Measurements from ENCODE around the gene ELF5.

Gene ELF5

DNA sequence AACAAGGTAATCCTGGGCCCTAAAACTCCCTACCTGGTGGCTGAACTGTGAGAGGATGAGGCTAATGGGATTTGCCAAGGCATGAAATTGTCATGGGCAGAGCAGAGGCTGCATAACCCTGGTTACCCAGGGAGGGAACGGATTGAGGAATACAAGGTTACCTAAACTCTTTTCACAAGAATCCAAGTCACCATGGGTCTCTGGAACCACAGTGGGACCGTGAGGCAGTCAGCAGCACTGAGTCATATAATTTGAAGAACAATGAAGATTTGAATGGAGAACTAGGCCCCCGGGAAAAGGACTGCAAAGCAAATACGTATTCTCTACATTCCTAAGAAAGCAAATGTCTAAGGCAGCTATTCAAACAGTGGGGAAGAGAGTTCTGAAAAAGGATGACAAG lies 55.1 kb downstream of the ELF5 start:
- TF ChIP-seq FOXP2 (optimal IDR thresholded peaks at IDR 0.05; ENCODE audit: borderline replicate concordance, extremely low read depth, extremely low read length, insufficient read depth) (no peak), TAF1 (IDR thresholded peaks at IDR 0.05; ENCODE audit: borderline replicate concordance, insufficient read depth, low read length) (no peak), SIN3A (IDR thresholded peaks at IDR 0.05; ENCODE audit: borderline replicate concordance, insufficient read depth, low read length) (no peak), POLR2AphosphoS5 (IDR thresholded peaks at IDR 0.05; ENCODE audit: low read depth, low read length) (no peak)
- TF ChIP-seq, protein P1, sequence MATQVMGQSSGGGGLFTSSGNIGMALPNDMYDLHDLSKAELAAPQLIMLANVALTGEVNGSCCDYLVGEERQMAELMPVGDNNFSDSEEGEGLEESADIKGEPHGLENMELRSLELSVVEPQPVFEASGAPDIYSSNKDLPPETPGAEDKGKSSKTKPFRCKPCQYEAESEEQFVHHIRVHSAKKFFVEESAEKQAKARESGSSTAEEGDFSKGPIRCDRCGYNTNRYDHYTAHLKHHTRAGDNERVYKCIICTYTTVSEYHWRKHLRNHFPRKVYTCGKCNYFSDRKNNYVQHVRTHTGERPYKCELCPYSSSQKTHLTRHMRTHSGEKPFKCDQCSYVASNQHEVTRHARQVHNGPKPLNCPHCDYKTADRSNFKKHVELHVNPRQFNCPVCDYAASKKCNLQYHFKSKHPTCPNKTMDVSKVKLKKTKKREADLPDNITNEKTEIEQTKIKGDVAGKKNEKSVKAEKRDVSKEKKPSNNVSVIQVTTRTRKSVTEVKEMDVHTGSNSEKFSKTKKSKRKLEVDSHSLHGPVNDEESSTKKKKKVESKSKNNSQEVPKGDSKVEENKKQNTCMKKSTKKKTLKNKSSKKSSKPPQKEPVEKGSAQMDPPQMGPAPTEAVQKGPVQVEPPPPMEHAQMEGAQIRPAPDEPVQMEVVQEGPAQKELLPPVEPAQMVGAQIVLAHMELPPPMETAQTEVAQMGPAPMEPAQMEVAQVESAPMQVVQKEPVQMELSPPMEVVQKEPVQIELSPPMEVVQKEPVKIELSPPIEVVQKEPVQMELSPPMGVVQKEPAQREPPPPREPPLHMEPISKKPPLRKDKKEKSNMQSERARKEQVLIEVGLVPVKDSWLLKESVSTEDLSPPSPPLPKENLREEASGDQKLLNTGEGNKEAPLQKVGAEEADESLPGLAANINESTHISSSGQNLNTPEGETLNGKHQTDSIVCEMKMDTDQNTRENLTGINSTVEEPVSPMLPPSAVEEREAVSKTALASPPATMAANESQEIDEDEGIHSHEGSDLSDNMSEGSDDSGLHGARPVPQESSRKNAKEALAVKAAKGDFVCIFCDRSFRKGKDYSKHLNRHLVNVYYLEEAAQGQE (IDR thresholded peaks at IDR 0.05; ENCODE audit: insufficient read depth in 1 of 2, low read depth in 2 of 2, low read length in 2 of 2): no peak

DNA sequence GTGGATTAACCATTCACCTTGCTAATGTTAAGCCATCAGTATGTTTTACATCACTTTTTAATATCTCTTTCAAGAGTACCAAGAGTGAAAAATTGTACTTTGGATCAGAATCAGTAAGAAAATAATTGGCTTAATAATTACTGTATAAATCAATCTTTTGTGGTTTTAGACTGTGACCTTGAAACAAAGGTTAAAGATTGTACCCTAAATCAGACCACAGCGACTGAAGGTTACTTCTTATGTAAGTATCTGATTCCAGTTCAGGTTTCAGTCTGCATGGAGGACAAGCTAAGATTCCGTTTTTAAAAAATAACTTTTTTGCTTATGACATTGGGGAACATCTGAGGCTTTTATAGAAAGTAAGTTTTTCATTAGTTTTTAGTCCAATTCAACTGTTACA lies 56.0 kb downstream of the ELF5 start:
- TF ChIP-seq, protein P1 (IDR thresholded peaks at IDR 0.05; ENCODE audit: insufficient read depth in 1 of 2, low read depth in 2 of 2, low read length in 2 of 2): no peak
- TF ChIP-seq POLR2AphosphoS5 (IDR thresholded peaks at IDR 0.05; ENCODE audit: low read depth, low read length) (no peak), TAF1 (IDR thresholded peaks at IDR 0.05; ENCODE audit: borderline replicate concordance, insufficient read depth, low read length) (no peak), FOXP2 (optimal IDR thresholded peaks at IDR 0.05; ENCODE audit: borderline replicate concordance, extremely low read depth, extremely low read length, insufficient read depth) (no peak), SIN3A (IDR thresholded peaks at IDR 0.05; ENCODE audit: borderline replicate concordance, insufficient read depth, low read length) (no peak)

DNA sequence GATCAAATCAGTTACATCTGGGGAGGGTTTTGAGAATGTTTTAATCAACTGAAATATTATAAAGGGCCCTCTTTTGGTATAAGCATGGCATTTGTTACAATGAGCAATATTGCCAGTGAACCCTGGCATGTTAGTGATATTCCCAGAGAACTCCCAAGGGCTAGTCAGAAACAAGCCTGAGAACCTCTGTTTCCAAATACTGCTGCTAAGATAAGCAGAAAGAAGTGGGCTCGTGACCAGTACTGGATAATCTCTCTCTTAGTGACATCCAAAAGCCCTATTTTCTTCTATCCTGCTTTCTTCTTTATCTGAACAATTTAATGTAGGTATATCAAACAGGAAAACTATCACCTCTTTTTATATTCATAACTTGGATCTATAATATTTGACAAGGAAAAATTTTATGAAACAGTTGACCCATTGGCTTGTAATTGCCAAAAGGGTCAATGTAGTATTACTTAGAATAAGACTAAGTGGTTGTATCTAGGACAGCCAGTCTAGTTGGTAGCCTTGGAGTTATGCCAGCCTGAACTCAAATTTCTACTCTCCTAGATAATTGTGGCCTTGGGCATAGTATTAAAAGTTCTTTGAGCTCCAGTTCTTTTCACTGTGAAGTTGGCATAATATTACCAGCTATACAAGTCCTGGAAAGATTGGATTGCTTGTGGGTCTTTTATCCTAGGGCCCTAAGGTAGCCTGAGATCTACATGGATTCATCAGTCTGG lies 59.1 kb downstream of the ELF5 start:
- no peak for TF ChIP-seq FOXP2 (optimal IDR thresholded peaks at IDR 0.05; ENCODE audit: borderline replicate concordance, extremely low read depth, extremely low read length, insufficient read depth)
- no peak for TF ChIP-seq POLR2AphosphoS5 (IDR thresholded peaks at IDR 0.05; ENCODE audit: low read depth, low read length)
- TF ChIP-seq, protein P1 (IDR thresholded peaks at IDR 0.05; ENCODE audit: insufficient read depth in 1 of 2, low read depth in 2 of 2, low read length in 2 of 2): no peak
- TF ChIP-seq TAF1 (IDR thresholded peaks at IDR 0.05; ENCODE audit: borderline replicate concordance, insufficient read depth, low read length): no peak
- no peak for TF ChIP-seq SIN3A (IDR thresholded peaks at IDR 0.05; ENCODE audit: borderline replicate concordance, insufficient read depth, low read length)

DNA sequence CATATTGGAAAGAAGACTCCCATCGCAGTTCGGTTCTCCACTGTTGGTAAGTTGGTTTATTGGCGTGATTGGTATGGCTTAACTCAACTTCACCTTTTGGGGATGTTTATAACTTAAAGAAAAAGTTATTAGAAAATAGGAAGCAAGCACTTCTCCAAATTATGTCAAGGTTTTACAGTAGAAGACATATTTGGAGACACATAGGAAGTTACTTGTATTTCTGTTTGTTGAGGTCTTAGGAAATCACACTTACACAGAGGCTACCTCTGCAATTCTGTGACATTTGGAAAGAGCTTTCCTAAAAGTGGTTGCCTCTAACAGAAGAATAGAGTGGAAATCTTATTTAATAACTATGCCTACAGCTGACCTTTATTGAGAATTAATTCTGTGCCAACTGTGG lies 62.5 kb downstream of the ELF5 start:
- TF ChIP-seq POLR2AphosphoS5 (IDR thresholded peaks at IDR 0.05; ENCODE audit: low read depth, low read length) (no peak), FOXP2 (optimal IDR thresholded peaks at IDR 0.05; ENCODE audit: borderline replicate concordance, extremely low read depth, extremely low read length, insufficient read depth) (no peak), TAF1 (IDR thresholded peaks at IDR 0.05; ENCODE audit: borderline replicate concordance, insufficient read depth, low read length) (no peak), SIN3A (IDR thresholded peaks at IDR 0.05; ENCODE audit: borderline replicate concordance, insufficient read depth, low read length) (no peak)
- TF ChIP-seq, protein P1 (IDR thresholded peaks at IDR 0.05; ENCODE audit: insufficient read depth in 1 of 2, low read depth in 2 of 2, low read length in 2 of 2): no peak

Measured in PFSK-1 (cell line).